ENCODE results near the gene TTLL1.

DNA sequence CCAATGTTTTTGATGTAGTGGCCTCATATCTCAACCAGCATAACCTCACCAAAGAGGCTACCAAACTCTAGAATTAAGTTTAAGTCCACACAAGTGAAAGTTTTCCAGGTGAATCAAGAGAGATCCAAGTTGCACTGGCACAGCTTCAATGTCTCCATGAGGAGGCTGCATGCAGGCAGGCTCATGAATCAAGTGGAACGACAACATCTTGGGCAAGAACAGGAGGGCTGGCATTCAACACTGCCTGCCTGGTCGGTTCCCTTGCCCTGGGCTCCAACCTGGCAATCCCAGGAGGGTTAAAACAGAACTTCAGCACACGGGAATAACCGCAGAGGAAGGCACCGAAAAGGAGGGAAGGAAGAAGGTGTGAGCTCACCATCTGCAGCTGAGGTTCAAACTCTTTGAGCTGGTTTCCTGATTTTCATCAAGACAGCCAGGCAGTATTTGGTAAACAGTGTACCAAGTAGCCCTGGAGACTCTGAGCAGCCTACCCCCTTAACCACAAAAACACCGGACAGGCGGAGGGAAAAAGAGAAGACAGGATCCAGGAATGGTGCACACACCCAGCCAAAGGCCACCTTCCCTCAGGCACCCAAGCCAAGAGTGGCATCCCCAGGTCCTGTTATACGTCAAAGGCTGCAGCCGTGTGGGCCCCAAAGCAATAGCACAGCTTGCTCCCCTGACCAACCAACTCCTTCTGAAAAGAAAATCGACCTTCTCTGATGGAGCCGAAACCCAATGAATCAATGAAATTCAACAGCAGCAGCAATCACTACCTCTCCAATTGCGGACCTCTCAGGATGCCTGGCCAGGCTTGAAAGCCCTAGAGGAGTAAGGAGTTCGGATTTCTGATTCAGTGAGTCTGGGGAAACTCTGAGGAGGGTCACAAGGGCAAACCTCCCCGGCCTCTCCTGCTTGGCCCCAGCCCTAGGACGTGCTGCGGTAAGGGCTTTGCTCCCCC is 75.6 kb downstream of the TTLL1 start:
- TF ChIP-seq, protein P1, sequence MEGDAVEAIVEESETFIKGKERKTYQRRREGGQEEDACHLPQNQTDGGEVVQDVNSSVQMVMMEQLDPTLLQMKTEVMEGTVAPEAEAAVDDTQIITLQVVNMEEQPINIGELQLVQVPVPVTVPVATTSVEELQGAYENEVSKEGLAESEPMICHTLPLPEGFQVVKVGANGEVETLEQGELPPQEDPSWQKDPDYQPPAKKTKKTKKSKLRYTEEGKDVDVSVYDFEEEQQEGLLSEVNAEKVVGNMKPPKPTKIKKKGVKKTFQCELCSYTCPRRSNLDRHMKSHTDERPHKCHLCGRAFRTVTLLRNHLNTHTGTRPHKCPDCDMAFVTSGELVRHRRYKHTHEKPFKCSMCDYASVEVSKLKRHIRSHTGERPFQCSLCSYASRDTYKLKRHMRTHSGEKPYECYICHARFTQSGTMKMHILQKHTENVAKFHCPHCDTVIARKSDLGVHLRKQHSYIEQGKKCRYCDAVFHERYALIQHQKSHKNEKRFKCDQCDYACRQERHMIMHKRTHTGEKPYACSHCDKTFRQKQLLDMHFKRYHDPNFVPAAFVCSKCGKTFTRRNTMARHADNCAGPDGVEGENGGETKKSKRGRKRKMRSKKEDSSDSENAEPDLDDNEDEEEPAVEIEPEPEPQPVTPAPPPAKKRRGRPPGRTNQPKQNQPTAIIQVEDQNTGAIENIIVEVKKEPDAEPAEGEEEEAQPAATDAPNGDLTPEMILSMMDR (IDR thresholded peaks at IDR 0.05; ENCODE audit: low read length) = no peak
- no peak for TF ChIP-seq EZH2 (IDR thresholded peaks at IDR 0.05; ENCODE audit: borderline replicate concordance, low read length)

Data from OCI-LY1 (cell line).